Measurements from ENCODE around the gene RPS13.

Gene RPS13

DNA sequence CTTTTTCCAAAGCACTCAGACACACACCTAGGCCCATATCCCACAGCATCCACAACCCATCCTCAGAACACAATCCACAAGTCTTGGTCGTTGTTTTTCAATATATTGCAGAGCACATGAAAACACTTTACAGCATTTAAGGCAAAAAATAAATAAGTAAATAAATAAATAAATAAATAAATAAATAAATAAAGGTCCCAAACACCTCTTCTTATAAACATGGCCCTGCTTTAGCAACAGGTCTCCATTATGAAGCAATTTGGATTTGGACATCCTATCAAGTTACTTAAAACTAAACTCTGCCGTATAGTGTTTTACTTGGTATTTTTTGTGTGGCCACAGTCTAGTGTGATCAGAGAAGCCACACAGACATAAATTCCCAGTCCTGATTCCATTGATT, 52.5 kb downstream of the RPS13 start (continued):
- TF ChIP-seq, protein P1, sequence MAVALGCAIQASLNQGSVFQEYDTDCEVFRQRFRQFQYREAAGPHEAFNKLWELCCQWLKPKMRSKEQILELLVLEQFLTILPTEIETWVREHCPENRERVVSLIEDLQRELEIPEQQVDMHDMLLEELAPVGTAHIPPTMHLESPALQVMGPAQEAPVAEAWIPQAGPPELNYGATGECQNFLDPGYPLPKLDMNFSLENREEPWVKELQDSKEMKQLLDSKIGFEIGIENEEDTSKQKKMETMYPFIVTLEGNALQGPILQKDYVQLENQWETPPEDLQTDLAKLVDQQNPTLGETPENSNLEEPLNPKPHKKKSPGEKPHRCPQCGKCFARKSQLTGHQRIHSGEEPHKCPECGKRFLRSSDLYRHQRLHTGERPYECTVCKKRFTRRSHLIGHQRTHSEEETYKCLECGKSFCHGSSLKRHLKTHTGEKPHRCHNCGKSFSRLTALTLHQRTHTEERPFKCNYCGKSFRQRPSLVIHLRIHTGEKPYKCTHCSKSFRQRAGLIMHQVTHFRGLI (tag by site-specific recombination; IDR thresholded peaks at IDR 0.05), result no peak
- TF ChIP-seq, protein P2, sequence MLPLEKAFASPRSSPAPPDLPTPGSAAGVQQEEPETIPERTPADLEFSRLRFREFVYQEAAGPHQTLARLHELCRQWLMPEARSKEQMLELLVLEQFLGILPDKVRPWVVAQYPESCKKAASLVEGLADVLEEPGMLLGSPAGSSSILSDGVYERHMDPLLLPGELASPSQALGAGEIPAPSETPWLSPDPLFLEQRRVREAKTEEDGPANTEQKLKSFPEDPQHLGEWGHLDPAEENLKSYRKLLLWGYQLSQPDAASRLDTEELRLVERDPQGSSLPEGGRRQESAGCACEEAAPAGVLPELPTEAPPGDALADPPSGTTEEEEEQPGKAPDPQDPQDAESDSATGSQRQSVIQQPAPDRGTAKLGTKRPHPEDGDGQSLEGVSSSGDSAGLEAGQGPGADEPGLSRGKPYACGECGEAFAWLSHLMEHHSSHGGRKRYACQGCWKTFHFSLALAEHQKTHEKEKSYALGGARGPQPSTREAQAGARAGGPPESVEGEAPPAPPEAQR (tag by site-specific recombination; IDR thresholded peaks at IDR 0.05), result no peak
- TF ChIP-seq ZEB2 (tag by site-specific recombination; IDR thresholded peaks at IDR 0.05) (no peak), ZNF654 (tag by site-specific recombination; IDR thresholded peaks at IDR 0.05; ENCODE audit: low read depth) (peak; percentile 33), ZNF274 (IDR thresholded peaks at IDR 0.05; ENCODE audit: low read length) (no peak), ZNF274 (tag by site-specific recombination; IDR thresholded peaks at IDR 0.05; ENCODE audit: borderline replicate concordance) (no peak), ZNF121 (tag by site-specific recombination; IDR thresholded peaks at IDR 0.05) (no peak), KLF8 (tag by site-specific recombination; IDR thresholded peaks at IDR 0.05) (no peak), ZNF510 (tag by site-specific recombination; IDR thresholded peaks at IDR 0.05; ENCODE audit: insufficient replicate concordance) (peak; percentile 45), WT1 (tag by site-specific recombination; IDR thresholded peaks at IDR 0.05) (no peak), ZNF311 (tag by site-specific recombination; IDR thresholded peaks at IDR 0.05; ENCODE audit: borderline replicate concordance) (no peak), ZNF558 (tag by site-specific recombination; IDR thresholded peaks at IDR 0.05) (peak; percentile 59; the same call in 1 of the 2 replicates), ZNF366 (tag by site-specific recombination; conservative IDR thresholded peaks at IDR 0.05) (no peak), ZBTB21 (tag by site-specific recombination; IDR thresholded peaks at IDR 0.05) (no peak), ZBTB48 (tag by site-specific recombination; IDR thresholded peaks at IDR 0.05) (no peak), ZNF621 (tag by site-specific recombination; IDR thresholded peaks at IDR 0.05) (no peak), ZNF138 (tag by site-specific recombination; IDR thresholded peaks at IDR 0.05; ENCODE audit: borderline replicate concordance) (no peak), ZNF48 (tag by site-specific recombination; IDR thresholded peaks at IDR 0.05) (no peak), ZNF394 (tag by site-specific recombination; IDR thresholded peaks at IDR 0.05; ENCODE audit: borderline replicate concordance) (peak; percentile 93), ZBTB17 (tag by site-specific recombination; IDR thresholded peaks at IDR 0.05) (no peak)
- TF ChIP-seq, protein P3, sequence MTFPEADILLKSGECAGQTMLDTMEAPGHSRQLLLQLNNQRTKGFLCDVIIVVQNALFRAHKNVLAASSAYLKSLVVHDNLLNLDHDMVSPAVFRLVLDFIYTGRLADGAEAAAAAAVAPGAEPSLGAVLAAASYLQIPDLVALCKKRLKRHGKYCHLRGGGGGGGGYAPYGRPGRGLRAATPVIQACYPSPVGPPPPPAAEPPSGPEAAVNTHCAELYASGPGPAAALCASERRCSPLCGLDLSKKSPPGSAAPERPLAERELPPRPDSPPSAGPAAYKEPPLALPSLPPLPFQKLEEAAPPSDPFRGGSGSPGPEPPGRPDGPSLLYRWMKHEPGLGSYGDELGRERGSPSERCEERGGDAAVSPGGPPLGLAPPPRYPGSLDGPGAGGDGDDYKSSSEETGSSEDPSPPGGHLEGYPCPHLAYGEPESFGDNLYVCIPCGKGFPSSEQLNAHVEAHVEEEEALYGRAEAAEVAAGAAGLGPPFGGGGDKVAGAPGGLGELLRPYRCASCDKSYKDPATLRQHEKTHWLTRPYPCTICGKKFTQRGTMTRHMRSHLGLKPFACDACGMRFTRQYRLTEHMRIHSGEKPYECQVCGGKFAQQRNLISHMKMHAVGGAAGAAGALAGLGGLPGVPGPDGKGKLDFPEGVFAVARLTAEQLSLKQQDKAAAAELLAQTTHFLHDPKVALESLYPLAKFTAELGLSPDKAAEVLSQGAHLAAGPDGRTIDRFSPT (tag by site-specific recombination; IDR thresholded peaks at IDR 0.05), result no peak
- TF ChIP-seq, protein P4, sequence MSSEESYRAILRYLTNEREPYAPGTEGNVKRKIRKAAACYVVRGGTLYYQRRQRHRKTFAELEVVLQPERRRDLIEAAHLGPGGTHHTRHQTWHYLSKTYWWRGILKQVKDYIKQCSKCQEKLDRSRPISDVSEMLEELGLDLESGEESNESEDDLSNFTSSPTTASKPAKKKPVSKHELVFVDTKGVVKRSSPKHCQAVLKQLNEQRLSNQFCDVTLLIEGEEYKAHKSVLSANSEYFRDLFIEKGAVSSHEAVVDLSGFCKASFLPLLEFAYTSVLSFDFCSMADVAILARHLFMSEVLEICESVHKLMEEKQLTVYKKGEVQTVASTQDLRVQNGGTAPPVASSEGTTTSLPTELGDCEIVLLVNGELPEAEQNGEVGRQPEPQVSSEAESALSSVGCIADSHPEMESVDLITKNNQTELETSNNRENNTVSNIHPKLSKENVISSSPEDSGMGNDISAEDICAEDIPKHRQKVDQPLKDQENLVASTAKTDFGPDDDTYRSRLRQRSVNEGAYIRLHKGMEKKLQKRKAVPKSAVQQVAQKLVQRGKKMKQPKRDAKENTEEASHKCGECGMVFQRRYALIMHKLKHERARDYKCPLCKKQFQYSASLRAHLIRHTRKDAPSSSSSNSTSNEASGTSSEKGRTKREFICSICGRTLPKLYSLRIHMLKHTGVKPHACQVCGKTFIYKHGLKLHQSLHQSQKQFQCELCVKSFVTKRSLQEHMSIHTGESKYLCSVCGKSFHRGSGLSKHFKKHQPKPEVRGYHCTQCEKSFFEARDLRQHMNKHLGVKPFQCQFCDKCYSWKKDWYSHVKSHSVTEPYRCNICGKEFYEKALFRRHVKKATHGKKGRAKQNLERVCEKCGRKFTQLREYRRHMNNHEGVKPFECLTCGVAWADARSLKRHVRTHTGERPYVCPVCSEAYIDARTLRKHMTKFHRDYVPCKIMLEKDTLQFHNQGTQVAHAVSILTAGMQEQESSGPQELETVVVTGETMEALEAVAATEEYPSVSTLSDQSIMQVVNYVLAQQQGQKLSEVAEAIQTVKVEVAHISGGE (tag by site-specific recombination; conservative IDR thresholded peaks at IDR 0.05; ENCODE audit: low read depth), result peak; percentile 68
- TF ChIP-seq, protein P5, sequence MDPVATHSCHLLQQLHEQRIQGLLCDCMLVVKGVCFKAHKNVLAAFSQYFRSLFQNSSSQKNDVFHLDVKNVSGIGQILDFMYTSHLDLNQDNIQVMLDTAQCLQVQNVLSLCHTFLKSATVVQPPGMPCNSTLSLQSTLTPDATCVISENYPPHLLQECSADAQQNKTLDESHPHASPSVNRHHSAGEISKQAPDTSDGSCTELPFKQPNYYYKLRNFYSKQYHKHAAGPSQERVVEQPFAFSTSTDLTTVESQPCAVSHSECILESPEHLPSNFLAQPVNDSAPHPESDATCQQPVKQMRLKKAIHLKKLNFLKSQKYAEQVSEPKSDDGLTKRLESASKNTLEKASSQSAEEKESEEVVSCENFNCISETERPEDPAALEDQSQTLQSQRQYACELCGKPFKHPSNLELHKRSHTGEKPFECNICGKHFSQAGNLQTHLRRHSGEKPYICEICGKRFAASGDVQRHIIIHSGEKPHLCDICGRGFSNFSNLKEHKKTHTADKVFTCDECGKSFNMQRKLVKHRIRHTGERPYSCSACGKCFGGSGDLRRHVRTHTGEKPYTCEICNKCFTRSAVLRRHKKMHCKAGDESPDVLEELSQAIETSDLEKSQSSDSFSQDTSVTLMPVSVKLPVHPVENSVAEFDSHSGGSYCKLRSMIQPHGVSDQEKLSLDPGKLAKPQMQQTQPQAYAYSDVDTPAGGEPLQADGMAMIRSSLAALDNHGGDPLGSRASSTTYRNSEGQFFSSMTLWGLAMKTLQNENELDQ (tag by site-specific recombination; IDR thresholded peaks at IDR 0.05; ENCODE audit: low read depth), result no peak
- TF ChIP-seq, protein P6, sequence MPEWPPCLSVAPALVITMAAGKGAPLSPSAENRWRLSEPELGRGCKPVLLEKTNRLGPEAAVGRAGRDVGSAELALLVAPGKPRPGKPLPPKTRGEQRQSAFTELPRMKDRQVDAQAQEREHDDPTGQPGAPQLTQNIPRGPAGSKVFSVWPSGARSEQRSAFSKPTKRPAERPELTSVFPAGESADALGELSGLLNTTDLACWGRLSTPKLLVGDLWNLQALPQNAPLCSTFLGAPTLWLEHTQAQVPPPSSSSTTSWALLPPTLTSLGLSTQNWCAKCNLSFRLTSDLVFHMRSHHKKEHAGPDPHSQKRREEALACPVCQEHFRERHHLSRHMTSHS (tag by site-specific recombination; IDR thresholded peaks at IDR 0.05), result no peak
- TF ChIP-seq, protein P7, sequence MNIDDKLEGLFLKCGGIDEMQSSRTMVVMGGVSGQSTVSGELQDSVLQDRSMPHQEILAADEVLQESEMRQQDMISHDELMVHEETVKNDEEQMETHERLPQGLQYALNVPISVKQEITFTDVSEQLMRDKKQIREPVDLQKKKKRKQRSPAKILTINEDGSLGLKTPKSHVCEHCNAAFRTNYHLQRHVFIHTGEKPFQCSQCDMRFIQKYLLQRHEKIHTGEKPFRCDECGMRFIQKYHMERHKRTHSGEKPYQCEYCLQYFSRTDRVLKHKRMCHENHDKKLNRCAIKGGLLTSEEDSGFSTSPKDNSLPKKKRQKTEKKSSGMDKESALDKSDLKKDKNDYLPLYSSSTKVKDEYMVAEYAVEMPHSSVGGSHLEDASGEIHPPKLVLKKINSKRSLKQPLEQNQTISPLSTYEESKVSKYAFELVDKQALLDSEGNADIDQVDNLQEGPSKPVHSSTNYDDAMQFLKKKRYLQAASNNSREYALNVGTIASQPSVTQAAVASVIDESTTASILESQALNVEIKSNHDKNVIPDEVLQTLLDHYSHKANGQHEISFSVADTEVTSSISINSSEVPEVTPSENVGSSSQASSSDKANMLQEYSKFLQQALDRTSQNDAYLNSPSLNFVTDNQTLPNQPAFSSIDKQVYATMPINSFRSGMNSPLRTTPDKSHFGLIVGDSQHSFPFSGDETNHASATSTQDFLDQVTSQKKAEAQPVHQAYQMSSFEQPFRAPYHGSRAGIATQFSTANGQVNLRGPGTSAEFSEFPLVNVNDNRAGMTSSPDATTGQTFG (tag by site-specific recombination; IDR thresholded peaks at IDR 0.05; ENCODE audit: borderline replicate concordance), result no peak
- TF ChIP-seq, protein P8, sequence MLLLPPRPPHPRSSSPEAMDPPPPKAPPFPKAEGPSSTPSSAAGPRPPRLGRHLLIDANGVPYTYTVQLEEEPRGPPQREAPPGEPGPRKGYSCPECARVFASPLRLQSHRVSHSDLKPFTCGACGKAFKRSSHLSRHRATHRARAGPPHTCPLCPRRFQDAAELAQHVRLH (tag by site-specific recombination; IDR thresholded peaks at IDR 0.05), result 0 out of 2 replicates have a peak, but pooled peaks have one; percentile 29
